Smooth muscle cell of the pulmonary artery (primary cell): ENCODE data around the gene MYL4. TPM values are rescaled to one million over a fixed set of nuclear protein-coding genes. Genes with fewer than 3 reads are reported as not detected.

Experiments used
- total RNA-seq: library from RNA; depleted of rRNA; stranded (reverse); fragments of >200 nt; gene quantifications from 2 replicates; pipeline ENCODE4 v1.2.3, GENCODE V29; 2014

MYL4 gene
- 0.85 TPM in 1 of 2 replicates, not detected in the other for total RNA-seq

GRCh38 chr17:47208744-47209488 is at the start of gene MYL4:
Gene MYL4 (plus strand): TSS chr17:47209348. CDS start chr17:47209423, 75 bp downstream.

GRCh38 chr17:47188876-47189731 is 20.0 kb upstream of the MYL4 start, which contains the start of gene CDC27:
Gene CDC27 (minus strand): TSS chr17:47189295. CDS start chr17:47189172, 123 bp downstream.

GRCh38 chr17:47253541-47254402 is 44.6 kb downstream of the MYL4 start, which contains the start of gene ITGB3:
Gene ITGB3 (plus strand): TSS chr17:47253827. CDS start chr17:47253862, 35 bp downstream.

Other genes with a start within 250 kb of the MYL4 start
- gene RPRML, start 230.1 kb upstream of the MYL4 start, total RNA-seq = 0.07 TPM in 1 of 2 replicates, not detected in the other
- gene CDC27, start 20.1 kb upstream of the MYL4 start, total RNA-seq = 127 and 146 TPM in 2 replicates
- gene ITGB3, start 44.5 kb downstream of the MYL4 start, total RNA-seq = 38.3 and 72.6 TPM in 2 replicates
- 5.1 and 5.3 TPM in 2 replicates for gene EFCAB13, start 114.6 kb downstream of the MYL4 start, total RNA-seq